Trophoblast cell (in vitro differentiated cells and primary cell): ENCODE results near the gene CHFR.
"Not testable (repeated sequence)": the region's sequence is repeated elsewhere in the genome, so short reads cannot be mapped to it uniquely, and the experiment has no call there.

Source experiments
- DNase-seq, 2 donors: peaks; one replicate each; pipeline ENCODE4 v3.0.0-alpha.2; 2016
- H2AFZ ChIP-seq: 2 replicates; pipeline ENCODE4 v1.6.1; 2013; ENCODE audit warnings: low read length, moderate library complexity, mild to moderate bottlenecking; ENCODE audit not compliant: insufficient read depth, poor library complexity
- H2AK5ac ChIP-seq: 2 replicates; pipeline ENCODE4 v1.6.1; 2013; ENCODE audit warnings: mild to moderate bottlenecking, low read length
- H2BK120ac ChIP-seq: 2 replicates; pipeline ENCODE4 v1.6.1; 2013; ENCODE audit warnings: low read length, mild to moderate bottlenecking, moderate library complexity; ENCODE audit not compliant: insufficient read depth, poor library complexity
- H2BK12ac ChIP-seq: 2 replicates; pipeline ENCODE4 v1.6.1; 2013; ENCODE audit warnings: mild to moderate bottlenecking, low read length, moderate library complexity
- H2BK5ac ChIP-seq: 2 replicates; pipeline ENCODE4 v1.6.1; 2013; ENCODE audit warnings: low read length, low read depth, moderate library complexity, mild to moderate bottlenecking; ENCODE audit not compliant: poor library complexity
- H3K14ac ChIP-seq: 2 replicates; pipeline ENCODE4 v1.6.1; 2013; ENCODE audit warnings: mild to moderate bottlenecking, low read length
- H3K18ac ChIP-seq: 2 replicates; pipeline ENCODE4 v1.6.1; 2013; ENCODE audit warnings: mild to moderate bottlenecking, low read length
- H3K23ac ChIP-seq: 2 replicates; pipeline ENCODE4 v1.6.1; 2013; ENCODE audit warnings: low read length
- H3K27ac ChIP-seq: 2 replicates; pipeline ENCODE4 v1.5.1; 2013; ENCODE audit warnings: low read depth, mild to moderate bottlenecking, inconsistent platforms, low read length, moderate library complexity
- H3K27me3 ChIP-seq: 2 replicates; pipeline ENCODE4 v1.6.1; 2013; ENCODE audit warnings: inconsistent platforms, mild to moderate bottlenecking, low read length, moderate library complexity; ENCODE audit not compliant: insufficient read depth
- H3K36me3 ChIP-seq, 2 experiments: 1 replicate in 1 of 2; 2 replicates in 1 of 2; pipeline ENCODE4 v1.6.1; 2013; ENCODE audit warnings: low read length in 2 of 2, mild to moderate bottlenecking in 2 of 2, moderate library complexity in 1 of 2; ENCODE audit not compliant: insufficient read depth in 2 of 2, control insufficient read depth in 1 of 2
- H3K4ac ChIP-seq: 2 replicates; pipeline ENCODE4 v1.6.1; 2013; ENCODE audit warnings: low read depth, mild to moderate bottlenecking, low read length, moderate library complexity
- H3K4me1 ChIP-seq, 2 experiments: 1 replicate in 1 of 2; 2 replicates in 1 of 2; pipeline ENCODE4 v1.6.1; 2013; ENCODE audit warnings: low read length in 2 of 2, mild to moderate bottlenecking in 2 of 2, moderate library complexity in 1 of 2; ENCODE audit not compliant: insufficient read depth in 2 of 2, control insufficient read depth in 1 of 2
- H3K4me2 ChIP-seq: 2 replicates; pipeline ENCODE4 v1.6.1; 2013; ENCODE audit warnings: inconsistent platforms, mild to moderate bottlenecking, low read length, moderate library complexity
- H3K4me3 ChIP-seq: 2 replicates; pipeline ENCODE4 v1.5.1; 2013; ENCODE audit warnings: mild to moderate bottlenecking, low read depth, low read length, inconsistent platforms
- H3K79me1 ChIP-seq: one replicate; pipeline ENCODE4 v1.6.1; 2013; ENCODE audit warnings: low read length
- H3K79me2 ChIP-seq: 2 replicates; pipeline ENCODE4 v1.6.1; 2013; ENCODE audit warnings: low read length, mild to moderate bottlenecking; ENCODE audit not compliant: control insufficient read depth, insufficient read depth, poor library complexity
- H3K9ac ChIP-seq: 2 replicates; pipeline ENCODE4 v1.6.1; 2013; ENCODE audit warnings: mild to moderate bottlenecking, low read length
- H3K9me3 ChIP-seq: 2 replicates; pipeline ENCODE4 v1.6.1; 2013; ENCODE audit warnings: low read depth, mild to moderate bottlenecking, control low read depth, inconsistent platforms, low read length; ENCODE audit not compliant: insufficient read depth
- H4K12ac ChIP-seq: 2 replicates; pipeline ENCODE4 v1.6.1; 2013; ENCODE audit warnings: low read depth, mild to moderate bottlenecking, low read length, moderate library complexity
- H4K8ac ChIP-seq: 2 replicates; pipeline ENCODE4 v1.6.1; 2013; ENCODE audit warnings: low read depth, mild to moderate bottlenecking, low read length, moderate library complexity
- H4K91ac ChIP-seq: one replicate; pipeline ENCODE4 v1.6.1; 2013; ENCODE audit warnings: low read depth, mild to moderate bottlenecking, low read length, moderate library complexity
- WGBS: extraction: QIAGEN DNeasy Blood & Tissue Kit; methylation state at CpG from one replicate; pipeline ENCODE4 v1.1.7; 2013; ENCODE audit warnings: missing lambda C conversion rate; ENCODE audit not compliant: insufficient read length, insufficient coverage; ENCODE audit errors: extremely low coverage; 5-methylcytosine and 5-hydroxymethylcytosine counted together

CHFR gene

GRCh38 chr12:132907789-132908144, 20.4 kb upstream of the CHFR start:
- H3K27me3 ChIP-seq, H3K4me3 ChIP-seq, H3K27ac ChIP-seq, H3K18ac ChIP-seq, H3K36me3 ChIP-seq, H3K79me1 ChIP-seq, H2BK12ac ChIP-seq, H4K91ac ChIP-seq, H2BK120ac ChIP-seq, H3K4ac ChIP-seq, H3K9ac ChIP-seq, H3K14ac ChIP-seq, H2AK5ac ChIP-seq, H3K9me3 ChIP-seq, H3K4me1 ChIP-seq, H2BK5ac ChIP-seq, H3K23ac ChIP-seq, H3K79me2 ChIP-seq, DNase-seq, H4K12ac ChIP-seq: not testable (repeated sequence)
- H3K4me2 ChIP-seq, result peak overlapping the region; percentile 86
- no CpG with 5 or more reads among the region's 23 CpGs for WGBS
- peak overlapping the region; percentile 24 for H4K8ac ChIP-seq
- H2AFZ ChIP-seq, result peak overlapping the region; percentile 77

DNA sequence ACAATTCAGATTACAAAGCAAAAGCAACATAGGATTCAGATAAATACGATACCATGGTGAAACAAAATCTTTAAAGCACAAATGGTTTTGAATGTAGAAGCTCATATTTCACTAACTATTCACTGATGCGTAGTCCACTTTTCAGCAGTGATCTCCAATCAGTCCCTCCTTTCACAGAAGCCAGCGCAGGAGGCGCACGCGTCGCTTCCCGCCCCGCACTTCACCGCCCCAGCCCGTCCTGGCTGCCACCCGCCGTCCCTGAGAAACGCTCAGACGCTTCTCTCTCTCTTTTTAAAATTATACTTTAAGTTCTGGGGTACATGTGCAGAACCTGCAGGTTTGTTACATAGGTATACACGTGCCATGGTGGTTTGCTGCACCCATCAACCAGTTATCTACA, 19.8 kb upstream of the CHFR start:
- no peak overlapping the region for H2BK12ac ChIP-seq
- no peaks in the 10 kb centered on the region for H3K36me3 ChIP-seq
- H3K14ac ChIP-seq, result no peak overlapping the region
- H3K9ac ChIP-seq, result no peak overlapping the region
- no peak overlapping the region for H3K23ac ChIP-seq
- no peak overlapping the region for H3K4ac ChIP-seq
- no peak overlapping the region for H3K4me2 ChIP-seq
- H3K79me2 ChIP-seq, result no peaks in the 10 kb centered on the region
- H4K8ac ChIP-seq, result no peak overlapping the region
- no peak overlapping the region for H2AK5ac ChIP-seq
- no peak overlapping the region for H2BK120ac ChIP-seq
- DNase-seq, result no peak
- H3K4me1 ChIP-seq, result peaks cover 7% of the 10 kb centered on the region in 2 experiments
- H3K18ac ChIP-seq, result no peak overlapping the region
- no peak overlapping the region for H3K27ac ChIP-seq
- no peak overlapping the region for H3K4me3 ChIP-seq
- WGBS, result no CpG with 5 or more reads among the region's 16 CpGs
- H3K27me3 ChIP-seq, result no peaks in the 10 kb centered on the region
- H2BK5ac ChIP-seq, result no peak overlapping the region
- no peak overlapping the region for H2AFZ ChIP-seq
- no peak overlapping the region for H4K12ac ChIP-seq
- peaks cover 3% of the 10 kb centered on the region for H3K79me1 ChIP-seq
- H3K9me3 ChIP-seq, result peaks cover 5% of the 10 kb centered on the region
- no peak overlapping the region for H4K91ac ChIP-seq

- H3K4me1 ChIP-seq, result peaks cover 7 to 8% of the 10 kb centered on the region in 2 experiments
- no peak overlapping the region for H2AK5ac ChIP-seq
- H3K4me2 ChIP-seq, result peak overlapping the region; percentile 57
- no peak overlapping the region for H3K23ac ChIP-seq
- no peak overlapping the region for H3K14ac ChIP-seq
- no CpG with 5 or more reads among the region's 30 CpGs for WGBS
- no peak overlapping the region for H4K91ac ChIP-seq
- H4K8ac ChIP-seq, result no peak overlapping the region
- no peak overlapping the region for H3K4ac ChIP-seq
- H2AFZ ChIP-seq, result no peak overlapping the region
- H3K36me3 ChIP-seq, result no peaks in the 10 kb centered on the region
- H3K9ac ChIP-seq, result no peak overlapping the region
- H3K27me3 ChIP-seq, result no peaks in the 10 kb centered on the region
- H3K79me2 ChIP-seq, result no peaks in the 10 kb centered on the region
- peaks cover 4% of the 10 kb centered on the region for H3K9me3 ChIP-seq
- peaks cover 3% of the 10 kb centered on the region for H3K79me1 ChIP-seq
- no peak overlapping the region for H3K4me3 ChIP-seq
- DNase-seq, result peak; percentile 68 to 70
- no peak overlapping the region for H3K18ac ChIP-seq
- no peak overlapping the region for H2BK5ac ChIP-seq
- no peak overlapping the region for H4K12ac ChIP-seq
- H2BK120ac ChIP-seq, result no peak overlapping the region
- no peak overlapping the region for H3K27ac ChIP-seq
- H2BK12ac ChIP-seq, result no peak overlapping the region
These were observed 17.4 kb upstream of the CHFR start for GRCh38 chr12:132904718-132905328.

- Histone ChIP-seq H3K9me3 (no peaks in the 10 kb centered on the region), H3K27me3 (no peaks in the 10 kb centered on the region), H3K4me1 (peaks cover 0 to 6% of the 10 kb centered on the region in 2 experiments), H3K79me2 (no peaks in the 10 kb centered on the region), H3K18ac (no peak overlapping the region), H2AK5ac (no peak overlapping the region), H2BK5ac (no peak overlapping the region), H2AFZ (no peak overlapping the region), H3K4me2 (no peak overlapping the region), H4K12ac (no peak overlapping the region), H3K4ac (no peak overlapping the region), H3K9ac (no peak overlapping the region), H3K23ac (no peak overlapping the region), H2BK120ac (no peak overlapping the region), H2BK12ac (no peak overlapping the region), H3K79me1 (no peaks in the 10 kb centered on the region), H3K36me3 (no peaks in the 10 kb centered on the region), H3K27ac (no peak overlapping the region), H4K8ac (no peak overlapping the region), H3K4me3 (no peak overlapping the region), H4K91ac (no peak overlapping the region), H3K14ac (no peak overlapping the region)
- DNase-seq, result peak in 1 of 2 donors; percentile 13
- WGBS, result no CpG with 5 or more reads among the region's 5 CpGs
These were observed 11.6 kb upstream of the CHFR start for GRCh38 chr12:132899033-132899432.
